Trophoblast cell (in vitro differentiated cells and primary cell): ENCODE results near the gene FUT7.

ENCODE experiments used
- DNase-seq, 2 donors: peaks; one replicate each; pipeline ENCODE4 v3.0.0-alpha.2; 2016
- H2AFZ ChIP-seq: 2 replicates; pipeline ENCODE4 v1.6.1; 2013; ENCODE audit warnings: low read length, moderate library complexity, mild to moderate bottlenecking; ENCODE audit not compliant: insufficient read depth, poor library complexity
- H2AK5ac ChIP-seq: 2 replicates; pipeline ENCODE4 v1.6.1; 2013; ENCODE audit warnings: mild to moderate bottlenecking, low read length
- H2BK120ac ChIP-seq: 2 replicates; pipeline ENCODE4 v1.6.1; 2013; ENCODE audit warnings: low read length, mild to moderate bottlenecking, moderate library complexity; ENCODE audit not compliant: insufficient read depth, poor library complexity
- H2BK12ac ChIP-seq: 2 replicates; pipeline ENCODE4 v1.6.1; 2013; ENCODE audit warnings: mild to moderate bottlenecking, low read length, moderate library complexity
- H2BK5ac ChIP-seq: 2 replicates; pipeline ENCODE4 v1.6.1; 2013; ENCODE audit warnings: low read length, low read depth, moderate library complexity, mild to moderate bottlenecking; ENCODE audit not compliant: poor library complexity
- H3K14ac ChIP-seq: 2 replicates; pipeline ENCODE4 v1.6.1; 2013; ENCODE audit warnings: mild to moderate bottlenecking, low read length
- H3K18ac ChIP-seq: 2 replicates; pipeline ENCODE4 v1.6.1; 2013; ENCODE audit warnings: mild to moderate bottlenecking, low read length
- H3K23ac ChIP-seq: 2 replicates; pipeline ENCODE4 v1.6.1; 2013; ENCODE audit warnings: low read length
- H3K27ac ChIP-seq: 2 replicates; pipeline ENCODE4 v1.5.1; 2013; ENCODE audit warnings: low read depth, mild to moderate bottlenecking, inconsistent platforms, low read length, moderate library complexity
- H3K27me3 ChIP-seq: 2 replicates; pipeline ENCODE4 v1.6.1; 2013; ENCODE audit warnings: inconsistent platforms, mild to moderate bottlenecking, low read length, moderate library complexity; ENCODE audit not compliant: insufficient read depth
- H3K36me3 ChIP-seq, 2 experiments: 1 replicate in 1 of 2; 2 replicates in 1 of 2; pipeline ENCODE4 v1.6.1; 2013; ENCODE audit warnings: low read length in 2 of 2, mild to moderate bottlenecking in 2 of 2, moderate library complexity in 1 of 2; ENCODE audit not compliant: insufficient read depth in 2 of 2, control insufficient read depth in 1 of 2
- H3K4ac ChIP-seq: 2 replicates; pipeline ENCODE4 v1.6.1; 2013; ENCODE audit warnings: low read depth, mild to moderate bottlenecking, low read length, moderate library complexity
- H3K4me1 ChIP-seq, 2 experiments: 1 replicate in 1 of 2; 2 replicates in 1 of 2; pipeline ENCODE4 v1.6.1; 2013; ENCODE audit warnings: low read length in 2 of 2, mild to moderate bottlenecking in 2 of 2, moderate library complexity in 1 of 2; ENCODE audit not compliant: insufficient read depth in 2 of 2, control insufficient read depth in 1 of 2
- H3K4me2 ChIP-seq: 2 replicates; pipeline ENCODE4 v1.6.1; 2013; ENCODE audit warnings: inconsistent platforms, mild to moderate bottlenecking, low read length, moderate library complexity
- H3K4me3 ChIP-seq: 2 replicates; pipeline ENCODE4 v1.5.1; 2013; ENCODE audit warnings: mild to moderate bottlenecking, low read depth, low read length, inconsistent platforms
- H3K79me1 ChIP-seq: one replicate; pipeline ENCODE4 v1.6.1; 2013; ENCODE audit warnings: low read length
- H3K79me2 ChIP-seq: 2 replicates; pipeline ENCODE4 v1.6.1; 2013; ENCODE audit warnings: low read length, mild to moderate bottlenecking; ENCODE audit not compliant: control insufficient read depth, insufficient read depth, poor library complexity
- H3K9ac ChIP-seq: 2 replicates; pipeline ENCODE4 v1.6.1; 2013; ENCODE audit warnings: mild to moderate bottlenecking, low read length
- H3K9me3 ChIP-seq: 2 replicates; pipeline ENCODE4 v1.6.1; 2013; ENCODE audit warnings: low read depth, mild to moderate bottlenecking, control low read depth, inconsistent platforms, low read length; ENCODE audit not compliant: insufficient read depth
- H4K12ac ChIP-seq: 2 replicates; pipeline ENCODE4 v1.6.1; 2013; ENCODE audit warnings: low read depth, mild to moderate bottlenecking, low read length, moderate library complexity
- H4K8ac ChIP-seq: 2 replicates; pipeline ENCODE4 v1.6.1; 2013; ENCODE audit warnings: low read depth, mild to moderate bottlenecking, low read length, moderate library complexity
- H4K91ac ChIP-seq: one replicate; pipeline ENCODE4 v1.6.1; 2013; ENCODE audit warnings: low read depth, mild to moderate bottlenecking, low read length, moderate library complexity
- WGBS: extraction: QIAGEN DNeasy Blood & Tissue Kit; methylation state at CpG from one replicate; pipeline ENCODE4 v1.1.7; 2013; ENCODE audit warnings: missing lambda C conversion rate; ENCODE audit not compliant: insufficient read length, insufficient coverage; ENCODE audit errors: extremely low coverage; 5-methylcytosine and 5-hydroxymethylcytosine counted together

FUT7 gene

GRCh38 chr9:136995772-136996311 lies 36.0 kb downstream of the FUT7 start:
- peak overlapping the region; percentile 79 for H2BK12ac ChIP-seq
- peak overlapping the region; percentile 83 for H2BK5ac ChIP-seq
- peak overlapping the region; percentile 30 for H2AFZ ChIP-seq
- no peak overlapping the region for H3K4me3 ChIP-seq
- H3K9me3 ChIP-seq: no peaks in the 10 kb centered on the region
- peak overlapping the region; percentile 61 for H3K4ac ChIP-seq
- peak overlapping the region; percentile 88 for H4K91ac ChIP-seq
- peaks cover 46% of the 10 kb centered on the region for H3K79me1 ChIP-seq
- H4K12ac ChIP-seq: peak overlapping the region; percentile 80
- no CpG with 5 or more reads among the region's 12 CpGs for WGBS
- no peak for DNase-seq
- H2AK5ac ChIP-seq: peak overlapping the region; percentile 96
- H3K4me1 ChIP-seq: peaks cover 44 to 60% of the 10 kb centered on the region in 2 experiments
- no peak overlapping the region for H3K23ac ChIP-seq
- peak overlapping the region; percentile 63 for H3K27ac ChIP-seq
- peak overlapping the region; percentile 19 for H3K9ac ChIP-seq
- peaks cover 15% of the 10 kb centered on the region for H3K79me2 ChIP-seq
- H3K4me2 ChIP-seq: peak overlapping the region; percentile 57
- peaks cover 15 to 21% of the 10 kb centered on the region in 2 experiments for H3K36me3 ChIP-seq
- H4K8ac ChIP-seq: peak overlapping the region; percentile 84
- H3K27me3 ChIP-seq: no peaks in the 10 kb centered on the region
- peak overlapping the region; percentile 57 for H2BK120ac ChIP-seq
- peak overlapping the region; percentile 86 for H3K14ac ChIP-seq
- H3K18ac ChIP-seq: peak overlapping the region; percentile 83

- peak overlapping the region; percentile 74 for H2AK5ac ChIP-seq
- H3K79me2 ChIP-seq: peaks cover 15% of the 10 kb centered on the region
- no peak overlapping the region for H3K4ac ChIP-seq
- H3K9ac ChIP-seq: no peak overlapping the region
- no peak for DNase-seq
- peak overlapping the region; percentile 40 for H4K8ac ChIP-seq
- peaks cover 44% of the 10 kb centered on the region for H3K79me1 ChIP-seq
- no peak overlapping the region for H3K4me3 ChIP-seq
- no peak overlapping the region for H3K14ac ChIP-seq
- WGBS: no CpG with 5 or more reads among the region's 30 CpGs
- no peak overlapping the region for H4K12ac ChIP-seq
- no peak overlapping the region for H2BK12ac ChIP-seq
- no peak overlapping the region for H3K23ac ChIP-seq
- peak overlapping the region; percentile 30 for H3K18ac ChIP-seq
- peaks cover 15 to 21% of the 10 kb centered on the region in 2 experiments for H3K36me3 ChIP-seq
- H2AFZ ChIP-seq: no peak overlapping the region
- H2BK120ac ChIP-seq: peak overlapping the region; percentile 43
- peaks cover 3% of the 10 kb centered on the region for H3K9me3 ChIP-seq
- no peak overlapping the region for H3K4me2 ChIP-seq
- H3K27ac ChIP-seq: no peak overlapping the region
- no peaks in the 10 kb centered on the region for H3K27me3 ChIP-seq
- peaks cover 43 to 57% of the 10 kb centered on the region in 2 experiments for H3K4me1 ChIP-seq
- H2BK5ac ChIP-seq: no peak overlapping the region
- H4K91ac ChIP-seq: no peak overlapping the region
These were observed 36.5 kb downstream of the FUT7 start for GRCh38 chr9:136995362-136995761.

- no peak overlapping the region for H3K27ac ChIP-seq
- no peak overlapping the region for H2BK5ac ChIP-seq
- no peaks in the 10 kb centered on the region for H3K27me3 ChIP-seq
- H3K23ac ChIP-seq: no peak overlapping the region
- H3K9me3 ChIP-seq: peaks cover 3% of the 10 kb centered on the region
- no peak overlapping the region for H3K4ac ChIP-seq
- no peak overlapping the region for H2AFZ ChIP-seq
- no peak overlapping the region for H2BK120ac ChIP-seq
- H2BK12ac ChIP-seq: no peak overlapping the region
- peaks cover 15 to 21% of the 10 kb centered on the region in 2 experiments for H3K36me3 ChIP-seq
- H3K79me1 ChIP-seq: peaks cover 42% of the 10 kb centered on the region
- H4K12ac ChIP-seq: no peak overlapping the region
- H4K91ac ChIP-seq: no peak overlapping the region
- no peak overlapping the region for H2AK5ac ChIP-seq
- no peak overlapping the region for H3K9ac ChIP-seq
- no peak overlapping the region for H3K18ac ChIP-seq
- H3K4me1 ChIP-seq: peaks cover 40 to 54% of the 10 kb centered on the region in 2 experiments
- H3K14ac ChIP-seq: no peak overlapping the region
- H4K8ac ChIP-seq: no peak overlapping the region
- peaks cover 15% of the 10 kb centered on the region for H3K79me2 ChIP-seq
- WGBS: no CpG with 5 or more reads among the region's 40 CpGs
- no peak overlapping the region for H3K4me2 ChIP-seq
- no peak overlapping the region for H3K4me3 ChIP-seq
- DNase-seq: peak in 1 of 2 donors; percentile 48
These were observed 37.0 kb downstream of the FUT7 start for GRCh38 chr9:136994888-136995230.

GRCh38 chr9:136994180-136994887 lies 37.6 kb downstream of the FUT7 start:
- Histone ChIP-seq H3K9me3 (peaks cover 3% of the 10 kb centered on the region), H4K8ac (peak overlapping the region; percentile 54), H3K27me3 (no peaks in the 10 kb centered on the region), H2BK120ac (peak overlapping the region; percentile 35), H2BK12ac (no peak overlapping the region), H3K36me3 (peaks cover 15 to 21% of the 10 kb centered on the region in 2 experiments), H3K27ac (peak overlapping the region; percentile 36), H2AK5ac (no peak overlapping the region), H3K4ac (no peak overlapping the region), H3K4me2 (peak overlapping the region; percentile 13), H3K4me1 (peaks cover 40 to 54% of the 10 kb centered on the region in 2 experiments), H3K14ac (peak overlapping the region; percentile 6), H3K23ac (no peak overlapping the region), H3K4me3 (no peak overlapping the region), H3K79me1 (peaks cover 42% of the 10 kb centered on the region), H2BK5ac (peak overlapping the region; percentile 14), H3K18ac (peak overlapping the region; percentile 13), H4K91ac (peak overlapping the region; percentile 77), H2AFZ (no peak overlapping the region), H3K79me2 (peaks cover 15% of the 10 kb centered on the region), H3K9ac (no peak overlapping the region), H4K12ac (peak overlapping the region; percentile 21)
- WGBS: no CpG with 5 or more reads among the region's 54 CpGs
- peak; percentile 34 to 43 for DNase-seq
